Stimulated activated CD4-positive, alpha-beta T cell treated with anti-CD3 and anti-CD28 coated beads, TNF-alpha, amount 100 ng/mL, for 48 hours (primary cell): ENCODE data around the gene MOSMO.
"Not testable (repeated sequence)": the region's sequence is repeated elsewhere in the genome, so short reads cannot be mapped to it uniquely, and the experiment has no call there.

Experiments
- DNase-seq, 3 donors: peaks; one replicate each; pipeline ENCODE4 v3.0.0-alpha.2; 2020; ENCODE audit warnings: low read depth in 3 of 3

MOSMO gene

GRCh38 chr16:22092143-22092933 lies 84.4 kb downstream of the MOSMO start, which contains the start of gene VWA3A:
TSS of gene VWA3A (plus strand) at chr16:22092541. CDS start at chr16:22092638, 97 bp downstream.
- no peak for DNase-seq

- no peak for DNase-seq
Observed at GRCh38 chr16:22093331-22093730, 85.4 kb downstream of the MOSMO start.

DNA sequence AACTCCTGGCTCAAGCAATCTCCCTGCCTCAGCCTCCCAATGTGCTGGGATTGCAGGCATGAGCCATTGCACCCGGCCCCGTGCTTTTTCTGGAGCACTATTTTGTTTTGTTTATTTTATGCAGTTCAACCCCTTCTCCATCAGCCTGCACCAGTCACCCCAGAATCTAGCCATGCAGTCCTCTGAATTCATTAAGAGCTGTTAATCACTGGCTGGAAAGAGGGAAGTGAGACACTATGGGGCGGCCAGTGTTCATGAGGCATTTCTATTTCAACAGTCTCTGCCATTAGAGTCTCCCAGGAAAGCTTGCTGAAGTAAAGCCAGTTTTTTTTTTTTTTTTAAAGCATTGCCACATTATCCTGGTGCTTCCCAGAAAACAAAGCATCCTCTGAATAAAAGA lies 86.1 kb downstream of the MOSMO start:
- no peak for DNase-seq

DNA sequence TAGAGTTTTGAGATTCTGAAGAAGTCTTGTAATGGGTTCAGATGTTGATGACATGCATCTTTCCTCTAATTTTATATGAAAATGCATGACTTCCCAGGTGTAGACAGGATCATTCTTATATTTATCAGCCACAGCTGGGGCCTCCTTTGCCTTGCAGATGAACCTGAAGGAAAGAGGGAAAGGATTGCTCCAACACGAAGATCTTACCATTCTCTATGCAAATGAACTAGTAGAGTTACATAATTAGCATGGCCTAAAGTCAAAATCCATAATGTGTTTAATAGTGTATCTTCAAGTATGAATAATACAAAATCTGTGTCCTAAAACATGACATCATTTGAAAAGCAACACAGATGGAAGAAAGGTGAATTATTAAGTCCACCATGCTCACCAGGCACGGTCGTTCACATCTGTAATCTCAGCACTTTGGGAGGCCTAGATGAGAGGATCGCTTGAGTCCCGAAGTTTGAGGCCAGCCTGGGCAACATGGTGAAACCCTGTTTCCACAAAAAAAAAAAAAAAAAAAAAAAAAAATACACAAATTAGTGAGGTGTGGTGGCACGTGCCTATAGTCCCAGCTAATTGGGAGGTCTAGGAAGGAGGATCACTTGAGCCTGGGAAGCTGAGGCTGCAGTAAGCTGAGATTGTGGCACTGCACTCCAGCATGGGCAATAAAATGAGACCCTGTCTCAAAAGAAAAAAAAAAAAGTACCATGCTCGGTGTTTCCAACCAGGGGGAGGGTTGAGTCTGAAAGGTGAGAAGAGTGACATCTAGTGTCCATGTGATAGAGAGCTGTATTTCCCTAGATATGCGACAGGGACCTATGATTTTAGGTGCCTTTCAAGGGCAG lies 90.7 kb downstream of the MOSMO start:
- no peak for DNase-seq

GRCh38 chr16:22099256-22099975 lies 91.5 kb downstream of the MOSMO start:
- DNase-seq = no peak

GRCh38 chr16:22103441-22103840 lies 95.5 kb downstream of the MOSMO start:
- no peak for DNase-seq

DNA sequence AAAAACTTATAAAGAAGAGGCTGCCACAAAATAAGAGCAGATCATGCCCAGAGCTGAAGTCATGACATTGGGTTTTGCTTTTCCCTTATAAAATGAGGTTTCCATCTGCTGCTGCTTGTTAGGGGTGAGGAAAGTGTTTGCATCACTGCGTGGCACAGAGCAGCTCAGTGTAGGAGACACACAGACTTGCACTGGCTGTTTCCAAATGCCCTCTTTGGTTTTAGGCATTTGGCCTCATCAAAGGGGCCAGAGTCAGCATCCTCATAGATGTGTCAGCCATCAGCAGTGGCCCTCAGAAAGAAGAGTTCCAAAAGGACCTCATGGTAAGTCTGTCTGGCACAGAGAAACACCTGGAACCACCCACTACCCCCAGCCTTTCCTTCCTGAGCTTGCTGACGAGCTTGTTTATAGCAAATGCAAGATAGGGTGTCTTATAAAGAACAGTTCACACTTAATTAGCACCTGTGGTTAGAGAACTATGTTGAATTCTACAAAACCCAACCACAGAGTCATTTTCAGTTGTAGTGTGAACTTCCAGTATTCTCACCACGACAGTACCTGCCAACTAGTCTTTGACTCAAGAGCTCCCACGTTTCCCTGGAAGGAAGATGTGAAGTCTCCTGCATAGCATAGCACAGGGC lies 101.5 kb downstream of the MOSMO start:
- DNase-seq = no peak

DNA sequence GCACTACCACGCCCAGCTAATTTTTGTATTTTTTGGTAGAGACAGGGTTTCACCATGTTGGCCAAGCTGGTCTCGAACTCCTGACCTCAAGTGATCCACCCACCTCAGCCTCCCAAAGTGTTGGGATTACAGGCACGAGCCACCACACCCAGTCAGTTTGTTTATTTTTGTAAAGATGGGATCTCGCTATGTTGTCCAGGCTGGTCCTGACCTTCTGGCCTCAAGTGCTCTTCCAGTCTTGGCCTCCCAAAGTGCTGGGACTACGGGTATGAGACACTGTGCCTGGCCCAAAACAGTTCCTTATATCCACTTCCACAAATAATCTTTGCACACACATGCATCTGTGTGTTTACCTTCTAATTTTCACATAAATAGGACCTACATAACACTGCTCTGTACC lies 103.7 kb downstream of the MOSMO start:
- DNase-seq = not testable (repeated sequence)

DNA sequence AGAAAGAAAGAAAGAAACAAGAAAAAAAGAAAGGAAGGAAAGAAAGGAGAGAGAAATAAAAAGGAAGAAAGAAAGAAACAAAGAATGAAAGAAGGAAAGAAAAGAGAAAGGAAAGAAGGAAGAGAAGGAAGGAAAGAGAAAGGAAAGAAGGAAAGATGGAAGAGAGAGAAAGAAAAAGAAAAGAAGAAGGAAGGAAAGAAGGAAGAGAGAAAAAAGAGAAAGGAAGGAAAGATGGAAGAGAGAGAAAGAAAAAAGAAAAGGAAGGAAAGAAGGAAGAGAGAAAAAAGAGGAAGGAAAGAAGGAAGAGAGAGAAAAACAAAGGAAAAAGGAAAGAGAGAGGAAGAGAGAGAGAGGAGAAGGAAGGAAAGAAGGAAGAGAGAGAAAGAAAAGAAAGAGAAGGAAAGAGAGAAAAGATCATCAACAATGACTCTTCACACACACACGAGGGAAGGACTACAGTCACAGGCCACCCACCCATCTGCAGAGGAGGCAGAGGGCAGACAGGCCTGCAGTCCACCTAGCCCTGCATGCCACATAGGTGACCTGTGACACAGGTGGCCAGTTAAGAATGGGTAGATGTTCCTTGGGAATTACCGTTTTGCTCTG lies 108.3 kb downstream of the MOSMO start:
- DNase-seq = no peak

- DNase-seq = no peak
Observed at GRCh38 chr16:22117609-22118008, 109.7 kb downstream of the MOSMO start.

GRCh38 chr16:22120440-22120839 lies 112.5 kb downstream of the MOSMO start:
- no peak for DNase-seq

GRCh38 chr16:22122239-22122638 lies 114.3 kb downstream of the MOSMO start:
- DNase-seq = no peak

GRCh38 chr16:22123146-22123545 lies 115.2 kb downstream of the MOSMO start:
- no peak for DNase-seq

DNA sequence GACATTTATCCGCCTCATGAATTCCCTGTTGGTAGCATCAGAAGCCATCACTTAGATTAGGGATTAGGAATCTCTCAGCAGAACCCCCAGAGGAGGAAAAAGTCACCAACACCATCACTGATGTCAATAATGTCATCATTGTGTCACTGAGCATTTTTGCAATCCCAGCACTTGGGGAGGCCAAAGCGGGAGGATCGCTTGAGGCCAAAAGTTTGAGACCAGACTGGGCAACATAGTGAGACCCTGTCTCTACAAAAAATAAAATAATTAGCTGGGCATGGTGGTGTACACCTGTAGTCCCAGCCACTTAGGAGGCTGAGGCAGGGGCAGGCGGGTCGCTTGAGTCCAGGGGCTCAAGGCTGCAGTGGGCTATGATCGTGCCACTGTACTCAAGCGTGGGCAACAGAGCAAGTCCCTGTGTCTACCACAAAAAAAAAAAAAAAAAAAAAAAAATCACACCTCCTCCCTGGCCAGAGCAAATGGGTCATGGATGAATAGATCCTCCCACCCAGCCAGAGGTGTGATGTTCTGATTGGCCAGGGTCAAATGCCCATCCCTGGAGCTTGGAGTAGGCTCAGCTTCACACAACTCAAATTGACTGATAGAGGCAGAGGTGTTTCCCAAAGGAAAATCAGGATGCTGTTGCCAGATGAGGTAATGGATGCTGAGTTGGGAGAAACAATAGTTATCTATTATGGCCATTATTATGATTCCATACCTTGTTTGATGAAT lies 116.0 kb downstream of the MOSMO start:
- no peak for DNase-seq

DNA sequence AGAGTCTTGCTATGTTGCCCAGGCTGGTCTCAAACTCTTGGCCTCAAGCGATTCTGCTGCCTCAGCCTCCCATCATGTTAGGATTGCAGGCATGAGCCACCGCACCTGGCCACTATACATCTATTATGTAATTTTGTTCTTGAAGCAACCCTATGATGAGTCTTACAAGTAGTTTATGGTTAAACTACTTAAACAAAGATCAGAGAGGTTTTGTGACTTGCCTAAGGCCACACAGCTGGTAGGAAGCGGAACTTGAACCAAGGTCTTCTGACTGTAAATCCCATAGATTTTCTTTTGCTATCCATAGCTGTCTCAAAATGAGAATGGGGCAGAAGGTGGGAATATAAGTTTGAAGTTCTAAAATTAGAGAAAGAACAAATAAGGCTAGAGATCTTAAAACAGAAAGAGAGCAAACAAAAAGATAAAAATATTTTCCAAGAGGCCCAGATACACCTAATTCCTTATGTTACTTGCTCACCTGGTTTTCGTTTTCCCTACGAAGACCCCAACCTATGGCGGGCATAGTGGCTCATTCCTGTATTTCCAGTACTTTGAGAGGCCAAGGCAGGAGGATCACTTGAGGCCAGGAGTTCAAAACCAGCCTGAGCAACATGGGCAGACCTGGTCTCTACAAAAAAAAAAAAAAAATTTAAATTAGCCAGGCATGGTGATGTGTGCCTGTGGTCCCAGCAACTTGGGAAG lies 116.8 kb downstream of the MOSMO start:
- no peak for DNase-seq

DNA sequence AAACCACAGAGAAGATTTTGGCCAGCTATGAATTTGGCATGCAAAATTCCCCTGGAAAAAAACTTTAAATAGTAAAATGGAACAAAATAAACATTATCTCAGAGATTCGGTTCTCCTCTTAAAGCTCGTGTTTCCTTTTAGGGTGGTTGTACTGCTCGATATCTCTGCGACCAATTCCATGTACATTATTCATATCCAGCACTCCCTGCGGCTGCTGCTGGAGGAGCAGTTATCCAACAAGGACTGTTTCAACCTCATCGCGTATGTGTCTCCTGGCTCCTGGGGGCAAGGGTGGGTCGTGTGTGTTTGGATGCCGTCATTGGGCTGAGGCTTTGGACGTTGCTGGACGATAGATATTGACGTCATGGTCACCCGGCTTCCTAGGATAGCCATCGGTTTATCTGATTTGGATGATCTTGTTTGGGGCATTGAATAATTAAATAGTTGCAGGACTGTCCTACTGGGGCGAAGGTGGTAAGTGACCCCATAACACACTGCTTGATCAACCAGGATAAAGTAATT lies 118.2 kb downstream of the MOSMO start:
- no peak for DNase-seq

GRCh38 chr16:22128537-22128936 lies 120.6 kb downstream of the MOSMO start:
- not testable (repeated sequence) for DNase-seq

- no peak for DNase-seq
Observed at GRCh38 chr16:22130528-22130927, 122.6 kb downstream of the MOSMO start.

GRCh38 chr16:22132801-22133200 lies 124.9 kb downstream of the MOSMO start:
- DNase-seq = no peak
